NK-92 (cell line): Measurements from ENCODE around the gene JARID2.
A peak's percentile ranks its signal among the peaks of the same experiment; 100 is the strongest.

Source experiments
- DNase-seq: peaks from one replicate; lab custom pipeline; 2025; ENCODE audit not compliant: unreplicated experiment; lab: John Stamatoyannopoulos, UW

Gene JARID2

GRCh38 chr6:15245361-15246216, at the start of gene JARID2:
Gene JARID2 (plus strand): TSS chr6:15246069. CDS start chr6:15246540, 471 bp downstream.
- DNase-seq, result peak; percentile 79

GRCh38 chr6:15200087-15200486, 45.8 kb upstream of the JARID2 start:
- DNase-seq, result no peak

- no peak for DNase-seq
Measured at GRCh38 chr6:15205321-15205720, 40.5 kb upstream of the JARID2 start.

GRCh38 chr6:15206887-15207286, 39.0 kb upstream of the JARID2 start:
- DNase-seq, result no peak

- no peak for DNase-seq
Measured at GRCh38 chr6:15207923-15208322, 37.9 kb upstream of the JARID2 start.

GRCh38 chr6:15213838-15214400, 31.9 kb upstream of the JARID2 start:
- no peak for DNase-seq

GRCh38 chr6:15218401-15218800, 27.5 kb upstream of the JARID2 start:
- no peak for DNase-seq

GRCh38 chr6:15220062-15220461, 25.8 kb upstream of the JARID2 start:
- no peak for DNase-seq

GRCh38 chr6:15227827-15228318, 18.0 kb upstream of the JARID2 start:
- no peak for DNase-seq

GRCh38 chr6:15230827-15231226, 15.0 kb upstream of the JARID2 start:
- DNase-seq, result no peak

- no peak for DNase-seq
Measured at GRCh38 chr6:15232836-15233510, 12.9 kb upstream of the JARID2 start.

- no peak for DNase-seq
Measured at GRCh38 chr6:15234068-15234758, 11.7 kb upstream of the JARID2 start.

GRCh38 chr6:15239616-15240364, 6.1 kb upstream of the JARID2 start:
- no peak for DNase-seq

- DNase-seq, result no peak
Measured at GRCh38 chr6:15242503-15242902, 3.4 kb upstream of the JARID2 start.

- no peak for DNase-seq
Measured at GRCh38 chr6:15242937-15243614, 2.8 kb upstream of the JARID2 start.

GRCh38 chr6:15243910-15244619, 1.8 kb upstream of the JARID2 start:
- no peak for DNase-seq

GRCh38 chr6:15244620-15245360, 1.1 kb upstream of the JARID2 start:
- DNase-seq, result no peak

GRCh38 chr6:15246217-15246665, 372 bp downstream of the JARID2 start:
- no peak for DNase-seq
